ENCODE data around the gene EXD1.
"Not testable (repeated sequence)": the region's sequence is repeated elsewhere in the genome, so short reads cannot be mapped to it uniquely, and the experiment has no call there.

EXD1 gene

GRCh38 chr15:41251411-41251810 lies 20.9 kb upstream of the EXD1 start:
- Mint-ChIP-seq H3K27ac (no peak overlapping the region), H3K4me3 (no peak overlapping the region), H3K36me3 (peaks cover 13% of the 10 kb centered on the region), H3K9me3 (no peaks in the 10 kb centered on the region), H3K4me1 (no peaks in the 10 kb centered on the region), H3K27me3 (no peaks in the 10 kb centered on the region)
- no peak for DNase-seq
- CTCF ChIA-PET = no interaction called here

DNA sequence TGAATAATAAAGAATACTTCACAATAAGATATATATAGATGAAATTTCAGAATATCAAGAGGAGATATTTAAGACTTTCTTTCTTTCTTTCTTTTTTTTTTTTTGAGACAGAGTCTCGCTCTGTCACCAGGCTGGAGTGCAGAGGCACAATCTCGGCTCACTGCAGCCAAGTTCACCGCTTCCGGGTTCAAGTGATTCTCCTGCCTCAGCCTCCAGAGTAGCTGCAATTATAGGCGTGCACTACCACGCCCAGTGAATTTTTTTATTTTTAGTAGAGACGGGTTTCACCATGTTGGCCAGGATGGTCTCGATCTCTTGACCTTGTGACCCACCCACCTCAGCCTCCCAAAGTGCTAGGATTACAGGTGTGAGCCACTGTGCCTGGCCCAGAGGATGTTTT lies 20.2 kb upstream of the EXD1 start:
- H3K27me3 Mint-ChIP-seq, H3K27ac Mint-ChIP-seq, H3K9me3 Mint-ChIP-seq, CTCF ChIA-PET, H3K4me1 Mint-ChIP-seq, H3K4me3 Mint-ChIP-seq, DNase-seq: not testable (repeated sequence)
- H3K36me3 Mint-ChIP-seq = peaks cover 14% of the 10 kb centered on the region

- H3K36me3 Mint-ChIP-seq = peaks cover 22% of the 10 kb centered on the region
- DNase-seq = no peak
- CTCF ChIA-PET = no interaction called here
These were observed 10.8 kb upstream of the EXD1 start for GRCh38 chr15:41241221-41241964.

DNA sequence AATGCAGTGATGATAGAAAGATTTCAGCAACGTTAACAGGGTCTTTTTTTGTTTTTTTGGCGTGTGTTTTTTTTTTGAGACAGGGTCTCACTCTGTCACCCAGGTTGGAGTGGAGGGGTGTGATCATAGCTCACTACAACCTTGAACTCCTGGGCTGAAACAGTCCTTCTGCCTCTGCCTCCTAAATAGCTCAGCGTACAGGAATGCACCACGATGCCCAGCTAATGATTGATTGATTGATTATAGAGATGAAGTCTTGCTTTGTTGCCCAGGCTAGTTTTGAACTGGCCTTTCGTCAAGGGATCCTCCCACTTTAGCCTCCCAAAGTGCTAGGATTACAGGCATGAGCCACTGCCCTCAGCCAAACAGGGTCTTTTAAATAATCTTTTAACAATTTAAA lies 7.5 kb upstream of the EXD1 start:
- Mint-ChIP-seq H3K36me3 (peaks cover 14% of the 10 kb centered on the region), H3K4me3 (no peak overlapping the region), H3K27me3 (no peaks in the 10 kb centered on the region), H3K9me3 (no peaks in the 10 kb centered on the region), H3K27ac (no peak overlapping the region), H3K4me1 (peaks cover 19% of the 10 kb centered on the region)
- CTCF ChIA-PET = no interaction called here
- DNase-seq = no peak

More at GRCh38 chr15:41241221-41241964, 10.8 kb upstream of the EXD1 start:
- H3K4me1 Mint-ChIP-seq = peaks cover 10% of the 10 kb centered on the region
- H3K27me3 Mint-ChIP-seq = no peaks in the 10 kb centered on the region
- no peaks in the 10 kb centered on the region for H3K9me3 Mint-ChIP-seq
- H3K4me3 Mint-ChIP-seq = no peak overlapping the region
- no peak overlapping the region for H3K27ac Mint-ChIP-seq

DNA sequence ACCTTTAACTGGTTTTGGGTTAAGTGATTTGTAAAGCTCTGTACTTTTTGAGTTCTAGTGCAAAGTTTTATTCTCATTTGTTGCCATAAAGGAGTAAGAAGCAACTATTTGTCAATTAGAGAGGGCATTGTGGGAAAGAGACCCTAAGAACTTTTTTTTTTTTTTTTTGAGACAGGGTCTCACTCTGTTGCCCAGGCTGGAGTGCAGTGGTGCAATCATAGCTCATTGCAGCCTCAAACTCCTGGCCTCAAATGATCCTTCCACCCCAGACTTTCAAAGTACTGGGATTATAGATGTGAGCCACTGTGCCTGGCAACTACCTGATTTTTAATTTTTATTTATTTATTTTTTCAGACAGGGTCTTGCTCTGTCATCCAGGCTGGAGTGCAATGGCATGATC lies 5.4 kb upstream of the EXD1 start:
- Mint-ChIP-seq H3K4me1 (peaks cover 38% of the 10 kb centered on the region), H3K9me3 (no peaks in the 10 kb centered on the region), H3K4me3 (no peak overlapping the region), H3K27me3 (peaks cover 5% of the 10 kb centered on the region), H3K27ac (no peak overlapping the region), H3K36me3 (peaks cover 10% of the 10 kb centered on the region)
- DNase-seq = no peak
- CTCF ChIA-PET = no interaction called here

GRCh38 chr15:41235228-41235627 lies 4.7 kb upstream of the EXD1 start:
- H3K9me3 Mint-ChIP-seq, H3K27me3 Mint-ChIP-seq, H3K4me3 Mint-ChIP-seq, DNase-seq, H3K27ac Mint-ChIP-seq, CTCF ChIA-PET: not testable (repeated sequence)
- peaks cover 45% of the 10 kb centered on the region for H3K4me1 Mint-ChIP-seq
- peaks cover 10% of the 10 kb centered on the region for H3K36me3 Mint-ChIP-seq

DNA sequence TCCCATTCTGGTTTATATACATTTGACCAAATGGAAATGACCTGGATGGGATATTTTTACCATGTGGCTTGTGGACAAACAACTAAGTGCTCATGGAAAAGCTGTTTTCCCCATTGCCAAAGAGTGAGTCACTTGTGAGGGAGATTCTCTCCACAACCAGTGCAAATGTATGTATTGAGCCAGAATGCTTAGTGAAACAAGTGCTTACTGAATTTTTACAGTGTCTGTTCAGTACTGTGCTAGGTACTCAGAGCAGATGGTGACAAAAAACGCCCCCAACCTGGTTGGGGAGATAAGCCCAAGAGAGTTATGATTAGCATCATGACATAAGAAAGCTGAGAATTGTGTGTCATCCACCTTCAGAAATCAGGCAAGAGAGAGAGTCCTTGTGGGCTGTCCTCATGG lies 2.8 kb upstream of the EXD1 start:
- H3K4me3 Mint-ChIP-seq = no peak overlapping the region
- peaks cover 10% of the 10 kb centered on the region for H3K36me3 Mint-ChIP-seq
- CTCF ChIA-PET = no interaction called here
- no peaks in the 10 kb centered on the region for H3K9me3 Mint-ChIP-seq
- H3K4me1 Mint-ChIP-seq = peaks cover 41% of the 10 kb centered on the region
- no peak for DNase-seq
- peaks cover 10% of the 10 kb centered on the region for H3K27me3 Mint-ChIP-seq
- no peak overlapping the region for H3K27ac Mint-ChIP-seq

- Mint-ChIP-seq H3K27ac (peak overlapping the region; percentile 90), H3K27me3 (peaks cover 14% of the 10 kb centered on the region), H3K9me3 (no peaks in the 10 kb centered on the region), H3K36me3 (peaks cover 10% of the 10 kb centered on the region), H3K4me3 (peak overlapping the region; percentile 86), H3K4me1 (peaks cover 37% of the 10 kb centered on the region)
- CTCF ChIA-PET = interaction anchor here (0.6 to 1.2 kb wide), 7 partner anchors 23 to 309 kb away, joined by 3 read pairs; partner anchors contain the start of gene OIP5
- DNase-seq = no peak
These were observed 1.1 kb upstream of the EXD1 start for GRCh38 chr15:41231422-41232226.

- CTCF ChIA-PET = interaction anchor here (1.0 kb wide), 1 partner anchor 67 kb away, joined by 3 read pairs; no protein-coding TSS in a partner anchor
- DNase-seq = no peak
- Mint-ChIP-seq H3K27ac (peak overlapping the region; percentile 90), H3K36me3 (peaks cover 10% of the 10 kb centered on the region), H3K4me3 (peak overlapping the region; percentile 86), H3K27me3 (peaks cover 25% of the 10 kb centered on the region), H3K4me1 (peaks cover 37% of the 10 kb centered on the region), H3K9me3 (no peaks in the 10 kb centered on the region)
These were observed 260 bp downstream of the EXD1 start for GRCh38 chr15:41230345-41230649.

GRCh38 chr15:41219381-41219780 lies 11.2 kb downstream of the EXD1 start:
- H3K4me3 Mint-ChIP-seq = no peak overlapping the region
- DNase-seq = no peak
- H3K9me3 Mint-ChIP-seq = no peaks in the 10 kb centered on the region
- H3K36me3 Mint-ChIP-seq = no peaks in the 10 kb centered on the region
- H3K4me1 Mint-ChIP-seq = no peaks in the 10 kb centered on the region
- no peak overlapping the region for H3K27ac Mint-ChIP-seq
- H3K27me3 Mint-ChIP-seq = peaks cover 53% of the 10 kb centered on the region
- CTCF ChIA-PET = no interaction called here

GRCh38 chr15:41218851-41219250 lies 11.7 kb downstream of the EXD1 start:
- no peak for DNase-seq
- Mint-ChIP-seq H3K36me3 (no peaks in the 10 kb centered on the region), H3K27ac (no peak overlapping the region), H3K9me3 (no peaks in the 10 kb centered on the region), H3K4me3 (no peak overlapping the region), H3K4me1 (no peaks in the 10 kb centered on the region), H3K27me3 (peaks cover 56% of the 10 kb centered on the region)
- CTCF ChIA-PET = no interaction called here

- Mint-ChIP-seq H3K4me1 (no peaks in the 10 kb centered on the region), H3K4me3 (no peak overlapping the region), H3K27ac (no peak overlapping the region), H3K27me3 (peaks cover 64% of the 10 kb centered on the region), H3K9me3 (no peaks in the 10 kb centered on the region), H3K36me3 (no peaks in the 10 kb centered on the region)
- CTCF ChIA-PET = no interaction called here
- DNase-seq = no peak
These were observed 14.8 kb downstream of the EXD1 start for GRCh38 chr15:41215708-41216107.

- no peaks in the 10 kb centered on the region for H3K9me3 Mint-ChIP-seq
- CTCF ChIA-PET = interaction anchor here (1.6 kb wide), 1 partner anchor 23 kb away, joined by 3 read pairs; the partner anchor contains the start of gene CHP1
- no peak for DNase-seq
- no peak overlapping the region for H3K4me3 Mint-ChIP-seq
- no peak overlapping the region for H3K27ac Mint-ChIP-seq
- H3K36me3 Mint-ChIP-seq = no peaks in the 10 kb centered on the region
- H3K4me1 Mint-ChIP-seq = no peaks in the 10 kb centered on the region
- peaks cover 45% of the 10 kb centered on the region for H3K27me3 Mint-ChIP-seq
These were observed 22.7 kb downstream of the EXD1 start for GRCh38 chr15:41207687-41208448.

- CTCF ChIA-PET = no interaction called here
- no peaks in the 10 kb centered on the region for H3K4me1 Mint-ChIP-seq
- H3K36me3 Mint-ChIP-seq = no peaks in the 10 kb centered on the region
- H3K27ac Mint-ChIP-seq = no peak overlapping the region
- no peak for DNase-seq
- H3K27me3 Mint-ChIP-seq = peaks cover 34% of the 10 kb centered on the region
- no peak overlapping the region for H3K4me3 Mint-ChIP-seq
- no peaks in the 10 kb centered on the region for H3K9me3 Mint-ChIP-seq
These were observed 25.2 kb downstream of the EXD1 start for GRCh38 chr15:41205315-41205714.
